GM04503 (cell line): ENCODE results near the gene MAP9.
"Not testable (repeated sequence)": the region's sequence is repeated elsewhere in the genome, so short reads cannot be mapped to it uniquely, and the experiment has no call there.

Experiments
- DNase-seq: peaks from one replicate; pipeline ENCODE4 v3.0.0-alpha.2; 2012; ENCODE audit warnings: low read depth

The MAP9 gene

DNA sequence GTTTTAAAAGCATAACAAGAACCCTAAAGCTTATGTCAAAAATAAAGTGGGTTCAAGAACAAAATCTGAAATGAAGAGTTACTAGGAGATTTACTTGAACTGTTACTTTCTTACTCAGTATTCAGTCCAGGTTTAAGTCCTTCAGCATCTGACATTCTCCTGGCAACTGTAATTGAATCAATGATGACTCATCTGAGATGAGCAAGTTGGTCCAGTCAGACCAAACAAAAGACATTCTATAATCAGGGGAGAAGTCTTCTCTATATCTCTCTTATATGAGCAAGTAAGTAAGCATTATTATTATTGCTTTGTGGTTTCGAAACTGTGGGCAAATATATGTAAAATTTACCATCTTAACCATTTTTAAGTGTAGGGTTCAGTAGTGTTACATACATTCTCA is 34.6 kb downstream of the MAP9 start:
- DNase-seq = no peak

DNA sequence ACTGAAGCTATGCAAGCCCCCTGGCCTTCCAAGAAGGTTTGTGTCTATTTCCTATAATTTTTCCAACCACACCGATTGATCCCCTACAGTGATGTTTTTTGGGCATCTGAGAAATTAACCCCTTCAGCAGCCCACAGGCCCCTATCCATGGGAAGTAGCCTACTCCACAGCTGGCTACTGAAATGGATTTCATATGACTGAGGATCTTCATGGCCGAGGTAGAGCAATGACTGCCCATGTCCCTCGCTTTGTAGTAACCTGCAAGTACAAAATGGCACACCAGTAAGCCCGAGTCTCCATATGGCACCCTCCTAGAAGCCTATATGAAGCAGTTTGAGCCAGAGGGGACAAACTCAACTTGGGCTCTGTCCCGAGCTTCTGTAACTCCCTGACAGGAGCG is 36.8 kb downstream of the MAP9 start:
- DNase-seq = no peak

DNA sequence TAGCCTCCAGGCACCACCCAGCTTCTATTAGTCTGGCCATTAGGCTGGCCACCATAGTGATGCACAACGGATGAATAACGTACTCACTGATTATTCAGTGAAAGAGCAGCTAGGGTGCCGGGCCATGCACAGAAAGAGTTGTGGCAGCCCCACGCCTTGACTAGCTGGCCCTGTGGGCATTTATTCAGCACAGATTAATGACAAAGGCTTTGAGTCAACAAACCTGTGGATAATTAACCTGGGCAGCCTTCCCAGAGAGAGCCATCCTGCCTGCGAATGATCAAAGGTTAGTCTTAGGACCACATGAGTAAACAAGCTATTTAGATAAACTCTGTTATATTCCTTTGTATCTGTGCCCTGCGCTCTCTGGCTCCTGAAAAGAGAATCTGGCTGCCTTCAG is 37.2 kb downstream of the MAP9 start:
- DNase-seq = no peak

GRCh38 chr4:155338196-155338595 is 38.6 kb downstream of the MAP9 start:
- no peak for DNase-seq

DNA sequence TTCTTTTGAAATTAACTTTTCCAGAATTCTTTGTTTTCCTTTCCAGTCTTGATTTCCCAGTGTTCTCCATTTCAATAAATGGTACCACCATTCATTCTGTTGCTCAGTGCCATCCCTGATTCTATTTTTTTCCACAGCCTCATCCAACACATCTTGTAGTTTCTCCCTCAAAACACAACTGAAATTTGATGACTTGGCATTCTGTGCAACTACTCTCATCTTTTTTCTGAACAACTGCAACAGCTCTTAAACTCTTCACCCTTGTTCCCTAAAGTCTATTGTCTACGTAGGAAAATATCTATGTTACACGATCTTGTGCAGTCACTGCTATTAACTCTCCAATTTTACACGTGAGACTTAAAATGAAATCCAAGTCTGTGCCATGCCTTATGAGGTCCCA is 40.5 kb downstream of the MAP9 start:
- DNase-seq = no peak

DNA sequence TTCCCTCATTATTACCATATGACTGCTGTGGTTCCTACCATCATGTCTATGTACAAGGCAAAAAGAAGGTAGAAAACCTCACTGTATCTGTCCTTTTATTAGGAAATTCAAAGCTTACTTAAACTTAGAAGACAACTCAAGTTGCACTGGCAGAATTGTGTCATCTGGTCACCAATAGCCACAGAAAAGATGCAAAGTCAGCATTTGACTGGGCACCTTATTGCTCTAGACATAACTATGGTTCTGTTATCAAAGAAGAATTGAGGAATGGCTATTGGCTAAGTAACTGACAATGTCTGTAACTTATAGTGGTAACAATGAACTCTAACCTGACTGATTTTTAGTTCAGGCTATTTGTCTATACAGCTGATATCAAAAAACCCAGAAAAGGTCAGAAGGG is 45.3 kb downstream of the MAP9 start:
- no peak for DNase-seq

GRCh38 chr4:155322782-155323181 is 54.0 kb downstream of the MAP9 start:
- no peak for DNase-seq

GRCh38 chr4:155321006-155321405 is 55.8 kb downstream of the MAP9 start:
- DNase-seq = no peak

- DNase-seq = no peak
Measured at GRCh38 chr4:155319516-155319915, 57.2 kb downstream of the MAP9 start.

- not testable (repeated sequence) for DNase-seq
Measured at GRCh38 chr4:155312027-155312426, 64.7 kb downstream of the MAP9 start.

DNA sequence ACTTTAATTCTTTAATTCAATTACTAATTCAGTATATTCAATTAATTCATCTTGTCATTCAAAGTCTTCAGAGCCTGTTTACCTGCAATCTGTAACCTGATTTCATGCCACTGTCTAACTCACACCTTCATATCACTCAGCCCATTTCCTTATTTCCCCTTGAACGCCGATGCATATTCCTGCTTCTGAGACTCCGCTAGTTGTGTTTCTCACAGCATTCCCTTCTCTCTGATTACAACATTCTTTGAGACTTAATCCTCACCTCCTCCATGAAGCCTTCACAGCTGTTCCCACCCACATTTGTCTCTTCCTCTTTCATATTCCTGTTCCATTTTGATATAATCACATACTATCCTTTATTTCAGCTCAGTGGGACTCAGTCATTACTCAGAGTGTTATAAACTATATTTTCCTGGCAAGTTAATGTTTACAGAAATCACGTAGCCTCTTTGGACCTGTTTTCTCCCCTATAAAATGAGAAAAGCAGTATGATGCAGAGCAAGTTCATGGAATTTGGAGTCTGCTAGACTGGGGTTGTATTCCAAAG is 69.0 kb downstream of the MAP9 start:
- no peak for DNase-seq

- DNase-seq = no peak
Measured at GRCh38 chr4:155305619-155306018, 71.1 kb downstream of the MAP9 start.

- no peak for DNase-seq
Measured at GRCh38 chr4:155304375-155304774, 72.4 kb downstream of the MAP9 start.

- no peak for DNase-seq
Measured at GRCh38 chr4:155299103-155299502, 77.7 kb downstream of the MAP9 start.
